WTC11 (cell line): ENCODE measurements around the gene LRRC27. TPM values are rescaled to one million over a fixed set of nuclear protein-coding genes. Genes with fewer than 3 reads are reported as not detected.

Experiments used
- ATAC-seq: fragments of 200-7000 bp; cut with Tn5 transposase; 2 replicates; pipeline ENCODE4 v1.10.0; 2021; ENCODE audit warnings: mild to moderate bottlenecking, moderate library complexity
- CTCF ChIA-PET: fragments of 300-600 bp; sonication (Branson Sonifier 250); formaldehyde crosslinking; loops from one replicate; lab custom pipeline; 2021; ENCODE audit warnings: antibody characterized with exemption; lab: Charles Lee
- POLR2A ChIA-PET: fragments of 350-600 bp; sonication (Branson Sonifier 250); formaldehyde crosslinking; loops from one replicate; lab custom pipeline; 2021; ENCODE audit warnings: antibody characterized with exemption; lab: Charles Lee
- DNase-seq: peaks from one replicate; pipeline ENCODE4 v3.0.0; 2021; ENCODE audit warnings: low spot score
- H3K27ac Mint-ChIP-seq: 2 replicates; pipeline ENCODE4 v1.8.0; 2021; ENCODE audit warnings: mixed read lengths
- H3K27me3 Mint-ChIP-seq: 2 replicates; pipeline ENCODE4 v1.8.0; 2021; ENCODE audit warnings: low read depth, mild to moderate bottlenecking, moderate library complexity, mixed read lengths
- H3K36me3 Mint-ChIP-seq: 2 replicates; pipeline ENCODE4 v1.8.0; 2021; ENCODE audit warnings: mixed read lengths
- H3K4me1 Mint-ChIP-seq: 2 replicates; pipeline ENCODE4 v1.8.0; 2022; ENCODE audit warnings: mixed read lengths
- H3K4me3 Mint-ChIP-seq: 2 replicates; pipeline ENCODE4 v1.8.0; 2021; ENCODE audit warnings: mild to moderate bottlenecking, moderate library complexity, mixed read lengths
- H3K9me3 Mint-ChIP-seq: 2 replicates; pipeline ENCODE4 v1.8.0; 2021; ENCODE audit warnings: mixed read lengths
- CREB1 ChIP-seq: sonication (generic); formaldehyde crosslinking; IDR thresholded peaks from 2 replicates; pipeline ENCODE4 v1.8.0; 2023; ENCODE audit warnings: mild to moderate bottlenecking, missing genetic modification reagents
- E2F1 ChIP-seq: sonication (generic); formaldehyde crosslinking; IDR thresholded peaks from 2 replicates; pipeline ENCODE4 v1.8.0; 2022; ENCODE audit warnings: mild to moderate bottlenecking, missing genetic modification reagents
- JAZF1 ChIP-seq: fragments of 250-450 bp; sonication (Bioruptor Pico); IDR thresholded peaks from 2 replicates; pipeline ENCODE4 v1.9.0; 2021; ENCODE audit warnings: moderate library complexity, mild to moderate bottlenecking, inconsistent platforms
- JUN ChIP-seq: sonication (generic); formaldehyde crosslinking; IDR thresholded peaks from 2 replicates; pipeline ENCODE4 v1.8.0; 2023; ENCODE audit warnings: mild to moderate bottlenecking, missing genetic modification reagents
- MYBL2 ChIP-seq: sonication (generic); formaldehyde crosslinking; IDR thresholded peaks from 2 replicates; pipeline ENCODE4 v1.8.1; 2023; ENCODE audit warnings: mild to moderate bottlenecking, moderate library complexity, missing genetic modification reagents
- NR1H2 ChIP-seq: sonication (generic); formaldehyde crosslinking; IDR thresholded peaks from 2 replicates; pipeline ENCODE4 v1.9.0; 2021; ENCODE audit warnings: mild to moderate bottlenecking, moderate library complexity, missing genetic modification reagents
- NR3C1 ChIP-seq: sonication (generic); formaldehyde crosslinking; conservative IDR thresholded peaks from 2 replicates; pipeline ENCODE4 v1.8.1; 2023; ENCODE audit warnings: low read depth, mild to moderate bottlenecking, missing genetic modification reagents
- USF2 ChIP-seq: sonication (generic); formaldehyde crosslinking; IDR thresholded peaks from 2 replicates; pipeline ENCODE4 v1.8.1; 2023; ENCODE audit warnings: mild to moderate bottlenecking, missing genetic modification reagents, moderate library complexity
- ZNF263 ChIP-seq: sonication (generic); formaldehyde crosslinking; IDR thresholded peaks from 2 replicates; pipeline ENCODE4 v1.8.1; 2022; ENCODE audit warnings: low read depth, mild to moderate bottlenecking, moderate library complexity, missing genetic modification reagents
- ZNF532 ChIP-seq: fragments of 250-450 bp; sonication (Bioruptor Pico); IDR thresholded peaks from 2 replicates; pipeline ENCODE4 v1.9.0; 2021; ENCODE audit warnings: mild to moderate bottlenecking, borderline replicate concordance
- ZNF671 ChIP-seq: fragments of 250-450 bp; sonication (Bioruptor Pico); IDR thresholded peaks from 2 replicates; pipeline ENCODE4 v1.8.0; 2021; ENCODE audit warnings: mild to moderate bottlenecking
- total RNA-seq: library from RNA; stranded (reverse); gene quantifications from 3 replicates; pipeline ENCODE4 v1.2.3, GENCODE V29; 2021
- TF ChIP-seq, protein P1 (sequence below): sonication (generic); formaldehyde crosslinking; IDR thresholded peaks from 2 replicates; pipeline ENCODE4 v1.8.1; 2023; ENCODE audit warnings: mild to moderate bottlenecking, missing genetic modification reagents, borderline replicate concordance
- TF ChIP-seq, protein P2 (sequence below): fragments of 250-450 bp; sonication (Bioruptor Pico); conservative IDR thresholded peaks from 2 replicates; pipeline ENCODE4 v1.9.0; 2021; ENCODE audit warnings: mild to moderate bottlenecking
- TF ChIP-seq, protein P3 (sequence below): sonication (generic); formaldehyde crosslinking; IDR thresholded peaks from 2 replicates; pipeline ENCODE4 v1.8.0; 2022; ENCODE audit warnings: mild to moderate bottlenecking, missing genetic modification reagents

Gene LRRC27
- total RNA-seq, 1 experiment from 2014 or later: 4.4 TPM

- TF ChIP-seq, protein P1, sequence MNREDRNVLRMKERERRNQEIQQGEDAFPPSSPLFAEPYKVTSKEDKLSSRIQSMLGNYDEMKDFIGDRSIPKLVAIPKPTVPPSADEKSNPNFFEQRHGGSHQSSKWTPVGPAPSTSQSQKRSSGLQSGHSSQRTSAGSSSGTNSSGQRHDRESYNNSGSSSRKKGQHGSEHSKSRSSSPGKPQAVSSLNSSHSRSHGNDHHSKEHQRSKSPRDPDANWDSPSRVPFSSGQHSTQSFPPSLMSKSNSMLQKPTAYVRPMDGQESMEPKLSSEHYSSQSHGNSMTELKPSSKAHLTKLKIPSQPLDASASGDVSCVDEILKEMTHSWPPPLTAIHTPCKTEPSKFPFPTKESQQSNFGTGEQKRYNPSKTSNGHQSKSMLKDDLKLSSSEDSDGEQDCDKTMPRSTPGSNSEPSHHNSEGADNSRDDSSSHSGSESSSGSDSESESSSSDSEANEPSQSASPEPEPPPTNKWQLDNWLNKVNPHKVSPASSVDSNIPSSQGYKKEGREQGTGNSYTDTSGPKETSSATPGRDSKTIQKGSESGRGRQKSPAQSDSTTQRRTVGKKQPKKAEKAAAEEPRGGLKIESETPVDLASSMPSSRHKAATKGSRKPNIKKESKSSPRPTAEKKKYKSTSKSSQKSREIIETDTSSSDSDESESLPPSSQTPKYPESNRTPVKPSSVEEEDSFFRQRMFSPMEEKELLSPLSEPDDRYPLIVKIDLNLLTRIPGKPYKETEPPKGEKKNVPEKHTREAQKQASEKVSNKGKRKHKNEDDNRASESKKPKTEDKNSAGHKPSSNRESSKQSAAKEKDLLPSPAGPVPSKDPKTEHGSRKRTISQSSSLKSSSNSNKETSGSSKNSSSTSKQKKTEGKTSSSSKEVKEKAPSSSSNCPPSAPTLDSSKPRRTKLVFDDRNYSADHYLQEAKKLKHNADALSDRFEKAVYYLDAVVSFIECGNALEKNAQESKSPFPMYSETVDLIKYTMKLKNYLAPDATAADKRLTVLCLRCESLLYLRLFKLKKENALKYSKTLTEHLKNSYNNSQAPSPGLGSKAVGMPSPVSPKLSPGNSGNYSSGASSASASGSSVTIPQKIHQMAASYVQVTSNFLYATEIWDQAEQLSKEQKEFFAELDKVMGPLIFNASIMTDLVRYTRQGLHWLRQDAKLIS: no peak
- TF ChIP-seq ZNF532 (CRISPR knock-in tag) (no peak), ZNF671 (CRISPR knock-in tag) (no peak), CREB1 (CRISPR knock-in tag) (no peak), ZNF263 (CRISPR knock-in tag) (no peak), E2F1 (CRISPR knock-in tag) (no peak), JAZF1 (CRISPR knock-in tag) (no peak), JUN (CRISPR knock-in tag) (no peak), USF2 (CRISPR knock-in tag) (no peak), NR1H2 (no peak), NR3C1 (no peak)
These were observed 42.6 kb upstream of the LRRC27 start (continued) for GRCh38 chr10:132289439-132289838.

- POLR2A ChIA-PET: no interaction called here
- CTCF ChIA-PET: no interaction called here
These were observed 41.4 kb upstream of the LRRC27 start for GRCh38 chr10:132290631-132291030.

More at GRCh38 chr10:132290631-132291030, 41.4 kb upstream of the LRRC27 start:
- Mint-ChIP-seq H3K4me3 (no peak overlapping the region), H3K27ac (no peak overlapping the region), H3K27me3 (no peaks in the 10 kb centered on the region), H3K4me1 (peaks cover 3% of the 10 kb centered on the region; the same call in 1 of the 2 replicates), H3K36me3 (no peaks in the 10 kb centered on the region), H3K9me3 (no peaks in the 10 kb centered on the region)
- TF ChIP-seq, protein P2, sequence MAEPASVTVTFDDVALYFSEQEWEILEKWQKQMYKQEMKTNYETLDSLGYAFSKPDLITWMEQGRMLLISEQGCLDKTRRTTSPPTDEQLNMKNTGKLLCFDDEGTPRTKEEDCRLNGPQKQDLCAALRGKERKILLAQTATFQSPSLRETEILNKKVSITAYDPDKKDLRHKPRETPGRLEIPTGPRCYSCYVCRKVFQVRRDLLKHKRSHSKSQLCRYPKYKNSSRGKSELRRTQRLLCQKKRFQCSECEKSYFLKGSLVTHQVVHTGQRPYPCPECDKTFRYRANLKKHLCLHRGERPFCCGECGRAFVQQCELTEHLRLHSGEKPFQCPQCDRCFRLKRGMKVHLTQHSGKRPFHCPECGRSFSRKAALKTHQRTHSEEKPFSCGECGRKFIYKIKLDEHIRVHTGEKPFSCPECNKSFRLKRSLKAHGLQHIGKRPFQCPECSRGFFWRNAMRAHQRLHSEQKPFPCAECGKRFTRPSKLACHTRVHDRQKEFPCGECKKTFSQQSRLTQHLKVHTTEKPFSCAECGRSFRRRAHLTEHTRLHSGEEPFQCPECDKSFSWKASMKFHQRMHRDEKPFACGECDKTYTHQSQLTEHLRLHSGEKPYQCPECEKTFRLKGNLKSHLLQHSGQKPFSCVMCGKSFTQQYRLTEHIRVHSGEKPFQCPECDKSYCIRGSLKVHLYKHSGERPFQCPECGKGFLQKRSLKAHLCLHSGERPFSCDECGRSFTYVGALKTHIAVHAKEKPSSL (CRISPR knock-in tag): no peak
- TF ChIP-seq, protein P3, sequence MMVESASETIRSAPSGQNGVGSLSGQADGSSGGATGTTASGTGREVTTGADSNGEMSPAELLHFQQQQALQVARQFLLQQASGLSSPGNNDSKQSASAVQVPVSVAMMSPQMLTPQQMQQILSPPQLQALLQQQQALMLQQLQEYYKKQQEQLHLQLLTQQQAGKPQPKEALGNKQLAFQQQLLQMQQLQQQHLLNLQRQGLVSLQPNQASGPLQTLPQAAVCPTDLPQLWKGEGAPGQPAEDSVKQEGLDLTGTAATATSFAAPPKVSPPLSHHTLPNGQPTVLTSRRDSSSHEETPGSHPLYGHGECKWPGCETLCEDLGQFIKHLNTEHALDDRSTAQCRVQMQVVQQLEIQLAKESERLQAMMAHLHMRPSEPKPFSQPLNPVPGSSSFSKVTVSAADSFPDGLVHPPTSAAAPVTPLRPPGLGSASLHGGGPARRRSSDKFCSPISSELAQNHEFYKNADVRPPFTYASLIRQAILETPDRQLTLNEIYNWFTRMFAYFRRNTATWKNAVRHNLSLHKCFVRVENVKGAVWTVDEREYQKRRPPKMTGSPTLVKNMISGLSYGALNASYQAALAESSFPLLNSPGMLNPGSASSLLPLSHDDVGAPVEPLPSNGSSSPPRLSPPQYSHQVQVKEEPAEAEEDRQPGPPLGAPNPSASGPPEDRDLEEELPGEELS: no peak
- TF ChIP-seq MYBL2 (CRISPR knock-in tag): no peak
- ATAC-seq (no peak), DNase-seq (no peak)
